SK-N-SH treated with all-trans-retinoic acid at 6 μM for 48 hours (cell line): ENCODE results near the gene THADA.

Experiments
- ATAC-seq: fragments of 200-7000 bp; cut with Tn5 transposase; 3 replicates; pipeline ENCODE4 v1.9.1; 2020; ENCODE audit warnings: mild to moderate bottlenecking, moderate library complexity
- ARNTL ChIP-seq: fragments of 450-650 bp; formaldehyde crosslinking; IDR thresholded peaks from 2 replicates; pipeline ENCODE4 v1.5.0; 2020; ENCODE audit warnings: low read depth, mild to moderate bottlenecking, moderate library complexity, borderline replicate concordance
- BACH2 ChIP-seq: fragments of 250-450 bp; sonication (Bioruptor Pico); IDR thresholded peaks from 2 replicates; pipeline ENCODE4 v1.9.0; 2021; ENCODE audit warnings: mild to moderate bottlenecking, borderline replicate concordance
- CREB5 ChIP-seq: fragments of 250-450 bp; sonication (Bioruptor Pico); IDR thresholded peaks from 2 replicates; pipeline ENCODE4 v1.5.1; 2020; ENCODE audit warnings: low read depth, mild to moderate bottlenecking, moderate library complexity
- CSDC2 ChIP-seq: fragments of 250-450 bp; sonication (Bioruptor Pico); IDR thresholded peaks from 2 replicates; pipeline ENCODE4 v1.5.0; 2020; ENCODE audit warnings: mild to moderate bottlenecking, moderate library complexity
- ESRRG ChIP-seq: fragments of 250-450 bp; sonication (Bioruptor Pico); IDR thresholded peaks from 2 replicates; pipeline ENCODE4 v1.6.1; 2021; ENCODE audit warnings: mild to moderate bottlenecking
- GLIS3 ChIP-seq: fragments of 250-450 bp; sonication (Bioruptor Pico); IDR thresholded peaks from 2 replicates; pipeline ENCODE4 v1.5.0; 2020; ENCODE audit warnings: mild to moderate bottlenecking, moderate library complexity
- ISL1 ChIP-seq: fragments of 250-450 bp; sonication (Bioruptor Pico); IDR thresholded peaks from 2 replicates; pipeline ENCODE4 v2.1.2; 2022; ENCODE audit warnings: mild to moderate bottlenecking, moderate library complexity
- OSR1 ChIP-seq: fragments of 250-450 bp; sonication (Bioruptor Pico); IDR thresholded peaks from 2 replicates; pipeline ENCODE4 v1.8.0; 2022; ENCODE audit warnings: moderate library complexity, mild to moderate bottlenecking, inconsistent platforms
- POU6F1 ChIP-seq: fragments of 250-450 bp; sonication (Bioruptor Pico); IDR thresholded peaks from 2 replicates; pipeline ENCODE4 v1.8.0; 2021; ENCODE audit warnings: low read depth, mild to moderate bottlenecking, moderate library complexity, borderline replicate concordance
- PPARA ChIP-seq: fragments of 250-450 bp; sonication (Bioruptor Pico); IDR thresholded peaks from 2 replicates; pipeline ENCODE4 v1.5.0; 2020; ENCODE audit warnings: mild to moderate bottlenecking, borderline replicate concordance
- RARB ChIP-seq: fragments of 250-450 bp; sonication (Bioruptor Pico); IDR thresholded peaks from 2 replicates; pipeline ENCODE4 v1.8.0; 2021; ENCODE audit warnings: mild to moderate bottlenecking, moderate library complexity
- SNAI2 ChIP-seq: fragments of 250-450 bp; sonication (Bioruptor Pico); IDR thresholded peaks from 2 replicates; pipeline ENCODE4 v1.5.0; 2020; ENCODE audit warnings: mild to moderate bottlenecking, moderate library complexity
- TCF4 ChIP-seq: fragments of 250-450 bp; sonication (Bioruptor Pico); IDR thresholded peaks from 2 replicates; pipeline ENCODE4 v1.8.0; 2021; ENCODE audit warnings: mild to moderate bottlenecking, moderate library complexity, borderline replicate concordance
- TOX ChIP-seq: fragments of 250-450 bp; sonication (Bioruptor Pico); IDR thresholded peaks from 2 replicates; pipeline ENCODE4 v1.8.0; 2021; ENCODE audit warnings: mild to moderate bottlenecking, moderate library complexity, borderline replicate concordance
- TSHZ2 ChIP-seq: fragments of 250-450 bp; sonication (Bioruptor Pico); IDR thresholded peaks from 2 replicates; pipeline ENCODE4 v1.5.0; 2020; ENCODE audit warnings: mild to moderate bottlenecking, moderate library complexity
- ZC3H10 ChIP-seq: fragments of 250-450 bp; sonication (Bioruptor Pico); IDR thresholded peaks from 2 replicates; pipeline ENCODE4 v1.5.1; 2021; ENCODE audit warnings: mild to moderate bottlenecking, moderate library complexity
- ZFP3 ChIP-seq: fragments of 250-450 bp; sonication (Bioruptor Pico); IDR thresholded peaks from 2 replicates; pipeline ENCODE4 v1.5.0; 2020; ENCODE audit warnings: mild to moderate bottlenecking, moderate library complexity
- ZNF565 ChIP-seq: fragments of 450-650 bp; formaldehyde crosslinking; conservative IDR thresholded peaks from 2 replicates; pipeline ENCODE4 v1.5.0; 2020; ENCODE audit warnings: low read depth, mild to moderate bottlenecking, moderate library complexity
- ZNF70 ChIP-seq: fragments of 450-650 bp; formaldehyde crosslinking; IDR thresholded peaks from 2 replicates; pipeline ENCODE4 v1.5.0; 2020; ENCODE audit warnings: mild to moderate bottlenecking, moderate library complexity
- ZNF8 ChIP-seq: fragments of 450-650 bp; formaldehyde crosslinking; IDR thresholded peaks from 2 replicates; pipeline ENCODE4 v1.5.0; 2020; ENCODE audit warnings: mild to moderate bottlenecking, moderate library complexity

The THADA gene

GRCh38 chr2:43188561-43189386, 407.1 kb downstream of the THADA start:
- TF ChIP-seq ZNF8 (CRISPR knock-in tag) (no peak), ZNF565 (CRISPR knock-in tag) (no peak), ESRRG (no peak)
- TF ChIP-seq, all 23 proteins: peak for 0
- no peak for ATAC-seq

GRCh38 chr2:43186679-43187374, 409.0 kb downstream of the THADA start:
- no peak for TF ChIP-seq TCF4 (CRISPR knock-in tag)
- TF ChIP-seq ZFP3 (CRISPR knock-in tag) = no peak
- no peak for TF ChIP-seq ZNF8 (CRISPR knock-in tag)
- no peak for TF ChIP-seq ISL1 (CRISPR knock-in tag)
- no peak for TF ChIP-seq ZNF70 (CRISPR knock-in tag)
- no peak for TF ChIP-seq CSDC2 (CRISPR knock-in tag)
- TF ChIP-seq ARNTL (CRISPR knock-in tag) = no peak
- no peak for TF ChIP-seq POU6F1 (CRISPR knock-in tag)
- TF ChIP-seq GLIS3 (CRISPR knock-in tag) = no peak
- TF ChIP-seq PPARA (CRISPR knock-in tag) = no peak
- TF ChIP-seq BACH2 (CRISPR knock-in tag) = no peak
- no peak for ATAC-seq

- ATAC-seq = no peak
- TF ChIP-seq TOX = no peak
- TF ChIP-seq SNAI2 (CRISPR knock-in tag) = no peak
- TF ChIP-seq ARNTL (CRISPR knock-in tag) = no peak
- TF ChIP-seq GLIS3 (CRISPR knock-in tag) = no peak
- TF ChIP-seq ZNF8 (CRISPR knock-in tag) = no peak
These were observed 409.5 kb downstream of the THADA start for GRCh38 chr2:43186321-43186678.

DNA sequence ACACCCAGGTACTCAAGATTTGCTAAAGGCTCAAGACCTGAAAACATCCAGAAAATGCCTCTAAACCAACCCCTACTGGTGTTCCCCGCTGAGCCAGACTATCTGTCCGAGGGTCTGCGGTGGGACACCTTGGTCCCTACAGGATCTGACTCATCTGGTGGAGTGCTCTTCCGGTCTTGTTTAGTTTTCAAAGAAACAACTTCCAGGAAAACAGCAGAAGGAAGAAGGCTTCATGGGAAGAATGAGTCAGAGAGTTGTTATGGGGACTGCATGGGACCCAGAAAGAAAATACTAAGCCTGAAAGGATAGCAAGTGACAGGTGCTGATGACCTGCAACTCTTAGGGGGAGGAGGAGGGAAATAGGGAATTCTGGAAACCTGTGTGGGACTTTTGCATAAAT, 410.7 kb downstream of the THADA start:
- no peak for ATAC-seq

More for the DNA sequence above, 410.7 kb downstream of the THADA start:
- TF ChIP-seq ISL1 (CRISPR knock-in tag) (no peak), PPARA (CRISPR knock-in tag) (no peak), ZNF70 (CRISPR knock-in tag) (no peak), RARB (CRISPR knock-in tag) (no peak), ESRRG (no peak), BACH2 (CRISPR knock-in tag) (no peak), ZNF8 (CRISPR knock-in tag) (no peak), CREB5 (no peak), ZC3H10 (no peak), POU6F1 (CRISPR knock-in tag) (no peak), CSDC2 (CRISPR knock-in tag) (no peak), TSHZ2 (CRISPR knock-in tag) (no peak), OSR1 (no peak)
